Measurements from ENCODE around the gene TIMM50. TPM values are rescaled to one million over a fixed set of nuclear protein-coding genes. Genes with fewer than 3 reads are reported as not detected.

The TIMM50 gene
- total RNA-seq, 1 donor from 2014 or later, result 97.2 TPM

- TF ChIP-seq EZH2 (IDR thresholded peaks at IDR 0.05; ENCODE audit: insufficient read depth, low read length), result no peak
- peak; percentile 69 for TF ChIP-seq CTCF (IDR thresholded peaks at IDR 0.05; ENCODE audit: insufficient read depth, low read depth, low read length)
- H3K27ac ChIP-seq (ENCODE audit: low read depth, low read length), result peak within 1 kb of the TSS; percentile 92
- no peaks in the 10 kb centered on the region for H3K9me3 ChIP-seq (ENCODE audit: insufficient read depth, low read depth, low read length)
Measured at GRCh38 chr19:39539518-39540332, 59.1 kb downstream of the TIMM50 start, which contains the start of gene EID2. TSS of gene EID2 (minus strand) at chr19:39540161. CDS start at chr19:39540079, 82 bp downstream.

GRCh38 chr19:39540333-39540673 lies 59.7 kb downstream of the TIMM50 start:
- Histone ChIP-seq H3K27ac (ENCODE audit: low read depth, low read length) (no peak overlapping the region), H3K79me2 (ENCODE audit: insufficient read depth, low read length) (peaks cover 21% of the 10 kb centered on the region), H3K27me3 (ENCODE audit: insufficient read depth, low read length) (no peaks in the 10 kb centered on the region), H3K4me3 (ENCODE audit: insufficient read depth, low read depth, low read length) (peak overlapping the region; percentile 89), H4K20me1 (ENCODE audit: insufficient read depth, low read length) (peaks cover 13% of the 10 kb centered on the region), H3K4me2 (ENCODE audit: low read length) (peak overlapping the region; percentile 95), H3K4me1 (ENCODE audit: insufficient read depth, low read length) (peaks cover 14% of the 10 kb centered on the region), H3K9ac (ENCODE audit: low read length) (peak overlapping the region; percentile 96), H2AFZ (ENCODE audit: low read depth, low read length) (peak overlapping the region; percentile 90), H3K36me3 (ENCODE audit: insufficient read depth, low read length) (no peaks in the 10 kb centered on the region), H3K9me3 (ENCODE audit: insufficient read depth, low read depth, low read length) (no peaks in the 10 kb centered on the region)
- H3K4me1 Mint-ChIP-seq (ENCODE audit: low read depth, unreplicated experiment), result peaks cover 6% of the 10 kb centered on the region
- H3K4me3 Mint-ChIP-seq (ENCODE audit: unreplicated experiment), result peak overlapping the region; percentile 94
- H3K27me3 Mint-ChIP-seq (ENCODE audit: low read depth, unreplicated experiment), result peaks cover 3% of the 10 kb centered on the region
- no peak overlapping the region for H3K27ac Mint-ChIP-seq (ENCODE audit: unreplicated experiment)
- H3K9me3 Mint-ChIP-seq (ENCODE audit: unreplicated experiment), result no peaks in the 10 kb centered on the region
- no peaks in the 10 kb centered on the region for H3K36me3 Mint-ChIP-seq (ENCODE audit: low read depth, unreplicated experiment)
- FAIRE-seq (no peak), DNase-seq (ENCODE audit: low read depth) (no peak)
- TF ChIP-seq EZH2 (IDR thresholded peaks at IDR 0.05; ENCODE audit: insufficient read depth, low read length) (no peak), CTCF (IDR thresholded peaks at IDR 0.05; ENCODE audit: insufficient read depth, low read depth, low read length) (no peak)

More at GRCh38 chr19:39539518-39540332, 59.1 kb downstream of the TIMM50 start, which contains the start of gene EID2:
- Mint-ChIP-seq H3K9me3 (ENCODE audit: unreplicated experiment) (no peaks in the 10 kb centered on the region), H3K4me3 (ENCODE audit: unreplicated experiment) (peak within 1 kb of the TSS; percentile 96), H3K36me3 (ENCODE audit: low read depth, unreplicated experiment) (no peaks in the 10 kb centered on the region), H3K27me3 (ENCODE audit: low read depth, unreplicated experiment) (peaks cover 3% of the 10 kb centered on the region), H3K4me1 (ENCODE audit: low read depth, unreplicated experiment) (peaks cover 6% of the 10 kb centered on the region), H3K27ac (ENCODE audit: unreplicated experiment) (peak within 1 kb of the TSS; percentile 97)
- Histone ChIP-seq H3K79me2 (ENCODE audit: insufficient read depth, low read length) (peaks cover 21% of the 10 kb centered on the region), H3K9ac (ENCODE audit: low read length) (peak within 1 kb of the TSS; percentile 96), H3K4me3 (ENCODE audit: insufficient read depth, low read depth, low read length) (peak within 1 kb of the TSS; percentile 89), H3K4me2 (ENCODE audit: low read length) (peak within 1 kb of the TSS; percentile 95), H2AFZ (ENCODE audit: low read depth, low read length) (peak within 1 kb of the TSS; percentile 90), H3K4me1 (ENCODE audit: insufficient read depth, low read length) (peaks cover 14% of the 10 kb centered on the region), H4K20me1 (ENCODE audit: insufficient read depth, low read length) (peaks cover 13% of the 10 kb centered on the region), H3K36me3 (ENCODE audit: insufficient read depth, low read length) (no peaks in the 10 kb centered on the region), H3K27me3 (ENCODE audit: insufficient read depth, low read length) (no peaks in the 10 kb centered on the region)
- peak; percentile 80 for DNase-seq (ENCODE audit: low read depth)
- FAIRE-seq, result no peak

Other genes with a start within 250 kb of the TIMM50 start
- not detected in 2 replicates for gene IFNL3, start 235.8 kb upstream of the TIMM50 start, total RNA-seq
- not detected in 2 replicates for gene IFNL4, start 232.0 kb upstream of the TIMM50 start, total RNA-seq
- gene IFNL2, start 212.4 kb upstream of the TIMM50 start, total RNA-seq, result not detected in 2 replicates
- gene IFNL1, start 184.4 kb upstream of the TIMM50 start, total RNA-seq, result 0.52 and 1.3 TPM in 2 replicates
- gene LRFN1, start 160.0 kb upstream of the TIMM50 start, total RNA-seq, result 1.5 and 2.0 TPM in 2 replicates
- 0.79 and 1.1 TPM in 2 replicates for gene GMFG, start 144.8 kb upstream of the TIMM50 start, total RNA-seq
- gene SAMD4B, start 138.4 kb upstream of the TIMM50 start, total RNA-seq, result 95.0 and 98.6 TPM in 2 replicates
- gene PAF1, start 89.7 kb upstream of the TIMM50 start, total RNA-seq, result 42.0 and 43.2 TPM in 2 replicates
- gene MED29, start 89.5 kb upstream of the TIMM50 start, total RNA-seq, result 27.0 and 29.9 TPM in 2 replicates
- gene ZFP36, start 74.0 kb upstream of the TIMM50 start, total RNA-seq, result 21.6 and 28.0 TPM in 2 replicates
- gene PLEKHG2, start 68.2 kb upstream of the TIMM50 start, total RNA-seq, result 101 and 102 TPM in 2 replicates
- 1,194 and 1,329 TPM in 2 replicates for gene RPS16, start 44.9 kb upstream of the TIMM50 start, total RNA-seq
- gene SUPT5H, start 35.3 kb upstream of the TIMM50 start, total RNA-seq, result 163 and 171 TPM in 2 replicates
- gene DLL3, start 18.1 kb downstream of the TIMM50 start, total RNA-seq, result 0.84 and 0.89 TPM in 2 replicates
- gene SELENOV, start 34.3 kb downstream of the TIMM50 start, total RNA-seq, result not detected in 2 replicates
- 2.1 and 2.6 TPM in 2 replicates for gene EID2B, start 52.0 kb downstream of the TIMM50 start, total RNA-seq
- 15.7 and 17.2 TPM in 2 replicates for gene EID2, start 59.3 kb downstream of the TIMM50 start, total RNA-seq
- not detected in 2 replicates for gene LGALS13, start 121.7 kb downstream of the TIMM50 start, total RNA-seq
- gene LGALS16, start 175.1 kb downstream of the TIMM50 start, total RNA-seq, result not detected in 2 replicates
- not detected in 2 replicates for gene LGALS14, start 223.6 kb downstream of the TIMM50 start, total RNA-seq

All from astrocyte (in vitro differentiated cells and primary cell).